GM13976 (cell line): ENCODE data around the gene CCDC197.

ENCODE experiments used
- DNase-seq: peaks from one replicate; pipeline ENCODE4 v3.0.0; 2012; ENCODE audit warnings: low spot score
- in situ Hi-C: fragments of 300-500 bp; cut with MboI; formaldehyde crosslinking; loops from one replicate; pipeline ENCODE4 v1.12.0; 2022; ENCODE audit warnings: low sequenced_read_pairs, mixed read lengths, inconsistent platforms; ENCODE audit not compliant: unreplicated experiment
- TF ChIP-seq, protein P1 (sequence below): IDR thresholded peaks from 2 replicates; pipeline ENCODE4 v1.5.1; 2012; ENCODE audit warnings: borderline replicate concordance, mild to moderate bottlenecking; ENCODE audit not compliant: insufficient read depth; ENCODE audit errors: extremely low read depth, missing control alignments, control extremely low read depth

CCDC197 gene

DNA sequence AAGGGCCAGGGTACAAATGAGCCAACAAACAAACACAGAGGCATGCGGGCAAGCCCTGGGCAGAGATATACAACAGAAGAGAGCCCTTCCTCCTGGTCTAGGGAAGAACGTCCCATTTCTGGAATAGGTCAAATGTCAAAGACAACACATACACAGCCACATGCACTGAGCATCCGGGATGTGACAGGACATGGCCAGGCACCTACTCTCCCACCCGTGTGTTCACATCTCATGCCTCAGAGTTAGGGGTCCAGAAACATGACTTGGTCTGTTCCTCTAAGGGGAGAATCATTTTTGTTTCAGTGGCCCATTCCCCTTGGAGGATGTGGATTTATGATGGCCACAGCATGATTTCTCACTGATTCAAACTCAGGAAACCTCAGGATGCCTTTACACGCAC lies 19.9 kb upstream of the CCDC197 start:
- in situ Hi-C loops, result loop anchor here (25.0 kb wide), 1 partner anchor 1160 kb away; no protein-coding TSS in a partner anchor
- TF ChIP-seq, protein P1, sequence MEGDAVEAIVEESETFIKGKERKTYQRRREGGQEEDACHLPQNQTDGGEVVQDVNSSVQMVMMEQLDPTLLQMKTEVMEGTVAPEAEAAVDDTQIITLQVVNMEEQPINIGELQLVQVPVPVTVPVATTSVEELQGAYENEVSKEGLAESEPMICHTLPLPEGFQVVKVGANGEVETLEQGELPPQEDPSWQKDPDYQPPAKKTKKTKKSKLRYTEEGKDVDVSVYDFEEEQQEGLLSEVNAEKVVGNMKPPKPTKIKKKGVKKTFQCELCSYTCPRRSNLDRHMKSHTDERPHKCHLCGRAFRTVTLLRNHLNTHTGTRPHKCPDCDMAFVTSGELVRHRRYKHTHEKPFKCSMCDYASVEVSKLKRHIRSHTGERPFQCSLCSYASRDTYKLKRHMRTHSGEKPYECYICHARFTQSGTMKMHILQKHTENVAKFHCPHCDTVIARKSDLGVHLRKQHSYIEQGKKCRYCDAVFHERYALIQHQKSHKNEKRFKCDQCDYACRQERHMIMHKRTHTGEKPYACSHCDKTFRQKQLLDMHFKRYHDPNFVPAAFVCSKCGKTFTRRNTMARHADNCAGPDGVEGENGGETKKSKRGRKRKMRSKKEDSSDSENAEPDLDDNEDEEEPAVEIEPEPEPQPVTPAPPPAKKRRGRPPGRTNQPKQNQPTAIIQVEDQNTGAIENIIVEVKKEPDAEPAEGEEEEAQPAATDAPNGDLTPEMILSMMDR, result no peak
- no peak for DNase-seq

DNA sequence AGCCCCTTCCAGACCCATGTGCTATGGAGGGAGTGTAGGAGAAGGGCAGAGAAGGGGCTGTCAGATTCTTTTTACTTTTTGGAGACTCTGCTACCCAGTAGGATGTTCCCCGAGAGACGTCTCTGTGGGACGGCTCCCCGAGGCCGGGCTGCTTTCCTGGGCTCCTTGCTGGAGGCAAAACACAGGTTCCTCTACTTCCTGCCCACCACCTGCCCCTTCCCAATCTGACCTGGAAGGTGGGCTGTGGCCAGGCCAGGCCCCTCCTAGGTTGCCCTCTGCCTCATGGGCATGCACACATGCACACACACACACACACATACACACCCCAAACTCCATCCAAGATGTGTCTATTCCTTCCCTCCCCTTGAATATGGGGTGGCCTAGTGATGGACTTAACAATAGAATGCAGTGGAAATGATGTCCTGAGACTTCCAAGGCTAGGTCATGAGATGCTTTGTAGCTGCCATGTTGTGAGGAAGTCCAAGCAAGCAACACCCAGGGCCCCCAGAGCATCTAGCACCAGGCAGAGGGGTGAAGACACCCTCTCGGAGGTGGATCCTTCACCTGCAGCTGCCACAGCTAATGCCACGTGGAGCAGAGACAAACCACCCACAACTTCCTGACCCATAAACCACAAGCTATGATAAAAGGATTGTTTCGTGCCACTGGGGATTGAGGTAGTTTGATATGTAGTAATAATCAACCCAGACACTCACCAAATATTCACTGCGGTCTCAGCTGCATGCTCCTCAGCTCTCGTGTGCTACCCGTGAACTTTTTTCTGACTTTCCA lies 19.1 kb upstream of the CCDC197 start:
- TF ChIP-seq, protein P1, result no peak
- DNase-seq, result no peak
- in situ Hi-C loops, result loop anchor here (25.0 kb wide), 1 partner anchor 1159 kb away; no protein-coding TSS in a partner anchor

GRCh38 chr14:93978735-93979134 lies 18.4 kb upstream of the CCDC197 start:
- in situ Hi-C loops, result loop anchor here (25.0 kb wide), 1 partner anchor 1159 kb away; no protein-coding TSS in a partner anchor
- TF ChIP-seq, protein P1, result no peak
- DNase-seq, result no peak

DNA sequence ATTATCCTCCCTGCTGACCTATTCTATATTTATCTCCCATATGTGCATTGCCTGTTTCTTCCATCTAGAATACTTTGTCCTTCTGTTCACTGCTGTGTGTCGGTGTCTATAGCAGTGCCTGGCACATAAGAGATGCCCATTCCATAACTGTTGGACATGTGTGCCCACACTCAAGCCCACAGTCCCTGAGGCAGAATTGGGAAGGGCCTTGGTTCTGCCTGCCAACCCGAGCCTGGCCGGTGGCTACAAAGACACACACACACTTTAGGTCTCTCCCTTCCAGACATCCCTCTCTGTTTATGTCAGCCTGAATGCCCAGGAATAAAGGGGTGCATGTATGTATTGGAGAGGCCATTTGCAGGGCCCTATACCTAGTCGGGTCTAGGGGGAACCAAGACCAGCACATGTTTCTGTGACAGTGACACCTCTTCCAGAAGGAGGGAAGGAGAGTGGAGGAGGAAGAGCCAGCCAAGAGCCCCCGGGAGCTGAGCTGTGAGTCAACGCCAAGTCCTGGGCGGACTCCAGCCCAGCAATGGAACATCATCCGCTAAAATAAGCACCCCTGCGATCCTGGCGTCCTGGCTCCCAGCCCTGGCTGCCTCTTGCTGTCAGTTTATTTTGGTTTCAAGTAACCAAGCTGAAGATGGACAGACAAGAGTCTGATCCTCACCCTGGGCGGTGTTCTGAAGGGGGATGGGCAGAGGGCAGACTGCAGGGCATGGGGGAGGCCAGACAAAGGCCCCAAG lies 16.5 kb upstream of the CCDC197 start:
- in situ Hi-C loops, result loop anchor here (25.0 kb wide), 1 partner anchor 1157 kb away; no protein-coding TSS in a partner anchor
- TF ChIP-seq, protein P1, result no peak
- no peak for DNase-seq

DNA sequence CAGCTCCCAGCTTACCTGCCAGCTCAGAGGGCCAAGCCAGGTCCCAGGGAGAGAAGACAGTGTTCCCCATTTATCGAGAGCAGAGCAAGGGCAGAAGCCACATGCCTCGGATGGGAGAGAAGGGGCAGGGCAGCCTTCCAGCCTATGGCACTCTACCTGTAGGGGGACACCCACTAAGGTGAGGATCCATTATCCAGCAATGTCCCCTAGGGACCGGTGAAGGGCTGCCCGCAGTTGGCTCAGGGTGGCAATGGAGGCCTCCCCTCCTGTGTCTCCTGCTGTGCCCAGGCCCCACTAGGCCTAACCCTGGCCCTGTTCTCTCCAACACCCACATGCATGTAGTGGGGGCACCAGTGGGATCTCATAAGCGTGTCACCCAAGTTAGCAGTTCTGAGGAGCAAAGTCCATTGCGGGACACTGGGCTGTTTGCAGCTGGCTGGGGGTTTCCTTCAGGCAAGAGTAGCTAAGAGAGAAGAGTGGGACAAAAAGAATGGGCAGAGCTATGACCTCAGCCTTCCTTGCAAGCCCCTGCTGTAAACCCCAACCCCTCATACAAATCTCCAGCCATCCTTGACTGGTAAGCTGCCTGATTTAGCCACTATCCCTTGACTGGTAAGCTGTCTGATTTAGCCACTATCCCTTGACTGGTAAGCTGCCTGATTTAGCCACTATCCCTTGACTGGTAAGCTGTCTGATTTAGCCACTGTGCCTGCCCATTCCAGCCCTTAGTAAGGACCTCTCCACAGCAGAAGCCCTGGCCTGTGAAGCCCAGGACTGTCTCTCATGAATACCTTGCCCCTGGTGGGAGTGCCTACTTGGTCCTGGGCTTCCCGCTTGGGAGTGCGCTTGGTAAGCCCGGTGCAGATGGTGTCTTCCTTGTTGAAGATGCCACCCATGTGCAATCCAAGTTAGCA lies 15.5 kb upstream of the CCDC197 start:
- in situ Hi-C loops, result loop anchor here (25.0 kb wide), 1 partner anchor 1156 kb away; no protein-coding TSS in a partner anchor
- TF ChIP-seq, protein P1, result no peak
- DNase-seq, result no peak
